Testis (tissue), 2 donors: ENCODE data around the gene ALOXE3.

ENCODE experiments used
- CTCF ChIP-seq, 3 experiments: fragments of 450-650 bp in 2 of 3; fragments of 200-600 bp in 1 of 3; sonication (generic) in 1 of 3; IDR thresholded peaks; one replicate each; pipeline ENCODE4 v1.5.1; 2016 to 2019; ENCODE audit warnings: antibody characterized with exemption in 3 of 3, mild to moderate bottlenecking in 2 of 3, moderate library complexity in 1 of 3
- POLR2A ChIP-seq: fragments of 450-650 bp; IDR thresholded peaks from one replicate; pipeline ENCODE4 v1.6.1; 2017; ENCODE audit warnings: antibody characterized with exemption, mild to moderate bottlenecking, moderate library complexity

GRCh38 chr17:8052256-8053252, 65.8 kb downstream of the ALOXE3 start:
- no peak for TF ChIP-seq CTCF (IDR thresholded peaks at IDR 0.05)
- no peak for TF ChIP-seq POLR2A
